HEK293 (cell line): ENCODE measurements around the gene PHKA2.

ENCODE experiments used
- SCRT2 ChIP-seq: fragments of 450-650 bp; formaldehyde crosslinking; IDR thresholded peaks from 2 replicates; pipeline ENCODE4 v1.5.1; 2016; ENCODE audit warnings: missing biosample characterization, missing genetic modification characterization
- ZNF169 ChIP-seq: fragments of 450-650 bp; formaldehyde crosslinking; IDR thresholded peaks from 2 replicates; pipeline ENCODE4 v1.5.1; 2016; ENCODE audit warnings: missing biosample characterization, missing genetic modification characterization
- ZNF174 ChIP-seq: fragments of 450-650 bp; formaldehyde crosslinking; IDR thresholded peaks from 2 replicates; pipeline ENCODE4 v1.5.0; 2017; ENCODE audit warnings: missing biosample characterization, mild to moderate bottlenecking, missing genetic modification characterization
- ZNF529 ChIP-seq: fragments of 450-650 bp; formaldehyde crosslinking; IDR thresholded peaks from 2 replicates; pipeline ENCODE4 v1.5.1; 2017; ENCODE audit warnings: missing genetic modification characterization, missing biosample characterization; ENCODE audit not compliant: insufficient replicate concordance
- ZNF624 ChIP-seq: fragments of 450-650 bp; formaldehyde crosslinking; IDR thresholded peaks from 2 replicates; pipeline ENCODE4 v1.5.1; 2017; ENCODE audit warnings: missing biosample characterization, missing genetic modification characterization
- TF ChIP-seq, protein P1 (sequence below): fragments of 450-650 bp; formaldehyde crosslinking; IDR thresholded peaks from 2 replicates; pipeline ENCODE4 v1.5.1; 2016; ENCODE audit warnings: missing biosample characterization, missing genetic modification characterization
- TF ChIP-seq, protein P2 (sequence below): fragments of 450-650 bp; formaldehyde crosslinking; IDR thresholded peaks from 2 replicates; pipeline ENCODE4 v1.5.1; 2016; ENCODE audit warnings: missing biosample characterization, missing genetic modification characterization

DNA sequence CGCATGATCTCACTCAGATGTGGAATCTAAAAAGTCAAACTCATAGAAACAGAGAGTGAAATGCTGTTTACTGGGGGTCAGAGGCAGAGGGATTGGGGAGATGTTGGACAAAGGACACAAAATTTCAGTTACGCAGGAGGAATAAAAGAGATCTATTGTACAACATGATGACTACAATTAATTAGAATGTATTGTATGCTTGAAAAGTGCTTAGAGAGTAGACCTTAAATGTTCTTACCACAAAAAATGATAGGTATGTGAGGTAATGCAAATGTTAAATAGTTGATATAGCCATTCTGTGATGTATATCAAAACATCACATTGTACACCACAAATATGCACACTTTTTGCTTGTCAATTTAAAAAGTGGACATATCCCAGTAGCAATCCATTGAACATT is 36.1 kb upstream of the PHKA2 start:
- no peak for TF ChIP-seq ZNF174 (tag by site-specific recombination)
- TF ChIP-seq ZNF169 (tag by site-specific recombination): no peak
- TF ChIP-seq, protein P1, sequence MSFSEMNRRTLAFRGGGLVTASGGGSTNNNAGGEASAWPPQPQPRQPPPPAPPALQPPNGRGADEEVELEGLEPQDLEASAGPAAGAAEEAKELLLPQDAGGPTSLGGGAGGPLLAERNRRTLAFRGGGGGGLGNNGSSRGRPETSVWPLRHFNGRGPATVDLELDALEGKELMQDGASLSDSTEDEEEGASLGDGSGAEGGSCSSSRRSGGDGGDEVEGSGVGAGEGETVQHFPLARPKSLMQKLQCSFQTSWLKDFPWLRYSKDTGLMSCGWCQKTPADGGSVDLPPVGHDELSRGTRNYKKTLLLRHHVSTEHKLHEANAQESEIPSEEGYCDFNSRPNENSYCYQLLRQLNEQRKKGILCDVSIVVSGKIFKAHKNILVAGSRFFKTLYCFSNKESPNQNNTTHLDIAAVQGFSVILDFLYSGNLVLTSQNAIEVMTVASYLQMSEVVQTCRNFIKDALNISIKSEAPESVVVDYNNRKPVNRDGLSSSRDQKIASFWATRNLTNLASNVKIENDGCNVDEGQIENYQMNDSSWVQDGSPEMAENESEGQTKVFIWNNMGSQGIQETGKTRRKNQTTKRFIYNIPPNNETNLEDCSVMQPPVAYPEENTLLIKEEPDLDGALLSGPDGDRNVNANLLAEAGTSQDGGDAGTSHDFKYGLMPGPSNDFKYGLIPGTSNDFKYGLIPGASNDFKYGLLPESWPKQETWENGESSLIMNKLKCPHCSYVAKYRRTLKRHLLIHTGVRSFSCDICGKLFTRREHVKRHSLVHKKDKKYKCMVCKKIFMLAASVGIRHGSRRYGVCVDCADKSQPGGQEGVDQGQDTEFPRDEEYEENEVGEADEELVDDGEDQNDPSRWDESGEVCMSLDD (tag by site-specific recombination): no peak
- TF ChIP-seq ZNF529 (tag by site-specific recombination): no peak
- no peak for TF ChIP-seq SCRT2
- TF ChIP-seq, protein P2, sequence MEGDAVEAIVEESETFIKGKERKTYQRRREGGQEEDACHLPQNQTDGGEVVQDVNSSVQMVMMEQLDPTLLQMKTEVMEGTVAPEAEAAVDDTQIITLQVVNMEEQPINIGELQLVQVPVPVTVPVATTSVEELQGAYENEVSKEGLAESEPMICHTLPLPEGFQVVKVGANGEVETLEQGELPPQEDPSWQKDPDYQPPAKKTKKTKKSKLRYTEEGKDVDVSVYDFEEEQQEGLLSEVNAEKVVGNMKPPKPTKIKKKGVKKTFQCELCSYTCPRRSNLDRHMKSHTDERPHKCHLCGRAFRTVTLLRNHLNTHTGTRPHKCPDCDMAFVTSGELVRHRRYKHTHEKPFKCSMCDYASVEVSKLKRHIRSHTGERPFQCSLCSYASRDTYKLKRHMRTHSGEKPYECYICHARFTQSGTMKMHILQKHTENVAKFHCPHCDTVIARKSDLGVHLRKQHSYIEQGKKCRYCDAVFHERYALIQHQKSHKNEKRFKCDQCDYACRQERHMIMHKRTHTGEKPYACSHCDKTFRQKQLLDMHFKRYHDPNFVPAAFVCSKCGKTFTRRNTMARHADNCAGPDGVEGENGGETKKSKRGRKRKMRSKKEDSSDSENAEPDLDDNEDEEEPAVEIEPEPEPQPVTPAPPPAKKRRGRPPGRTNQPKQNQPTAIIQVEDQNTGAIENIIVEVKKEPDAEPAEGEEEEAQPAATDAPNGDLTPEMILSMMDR (tag by site-specific recombination): no peak
- TF ChIP-seq ZNF624 (tag by site-specific recombination): no peak
